ENCODE results near the gene OR52E8.

Gene OR52E8

DNA sequence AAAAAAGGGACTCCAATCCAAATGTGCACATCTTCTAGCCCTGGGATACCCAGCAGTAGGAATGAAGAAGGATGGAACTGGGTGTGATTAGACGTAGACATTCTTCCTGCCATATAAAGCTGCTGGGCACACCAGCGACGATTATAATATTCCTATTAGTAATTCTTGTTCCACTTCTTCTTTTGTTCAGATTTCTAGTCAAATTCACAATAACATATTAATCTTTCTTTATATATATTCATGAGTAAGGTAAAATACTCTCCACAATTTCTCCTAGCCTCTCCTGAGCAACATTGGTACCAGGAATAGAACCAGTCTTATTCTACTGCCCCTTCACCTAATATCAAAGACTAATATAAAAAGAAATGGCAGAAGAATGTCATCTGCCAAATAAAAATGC is at the start of gene OR52E8:
TSS of gene OR52E8 (minus strand) at position 101 of the 400 bp plus-strand sequence. CDS start at position 101, 0 bp downstream.
- no peaks in the 10 kb centered on the region for H3K4me1 ChIP-seq (ENCODE audit: control insufficient read depth in 1 of 2, insufficient read depth in 1 of 2, low read depth in 1 of 2, low read length in 1 of 2)
- H3K36me3 ChIP-seq = no peaks in the 10 kb centered on the region
- H3K4me3 ChIP-seq (ENCODE audit: low read depth in 1 of 2, low read length in 1 of 2) = no peak within 1 kb of the TSS
- no peak for TF ChIP-seq CTCF (IDR thresholded peaks at IDR 0.05)
- no peaks in the 10 kb centered on the region for H3K9me3 ChIP-seq
- no peaks in the 10 kb centered on the region for H3K27me3 ChIP-seq
- H3K27ac ChIP-seq = no peak within 1 kb of the TSS

GRCh38 chr11:5899534-5899933 is 42.0 kb upstream of the OR52E8 start:
- no peak overlapping the region for H3K27ac ChIP-seq
- no peak for TF ChIP-seq CTCF (IDR thresholded peaks at IDR 0.05)
- H3K4me3 ChIP-seq (ENCODE audit: low read depth in 1 of 2, low read length in 1 of 2) = no peak overlapping the region
- no peaks in the 10 kb centered on the region for H3K27me3 ChIP-seq
- H3K9me3 ChIP-seq = no peaks in the 10 kb centered on the region
- H3K36me3 ChIP-seq = no peaks in the 10 kb centered on the region
- H3K4me1 ChIP-seq (ENCODE audit: control insufficient read depth in 1 of 2, insufficient read depth in 1 of 2, low read depth in 1 of 2, low read length in 1 of 2) = no peaks in the 10 kb centered on the region

DNA sequence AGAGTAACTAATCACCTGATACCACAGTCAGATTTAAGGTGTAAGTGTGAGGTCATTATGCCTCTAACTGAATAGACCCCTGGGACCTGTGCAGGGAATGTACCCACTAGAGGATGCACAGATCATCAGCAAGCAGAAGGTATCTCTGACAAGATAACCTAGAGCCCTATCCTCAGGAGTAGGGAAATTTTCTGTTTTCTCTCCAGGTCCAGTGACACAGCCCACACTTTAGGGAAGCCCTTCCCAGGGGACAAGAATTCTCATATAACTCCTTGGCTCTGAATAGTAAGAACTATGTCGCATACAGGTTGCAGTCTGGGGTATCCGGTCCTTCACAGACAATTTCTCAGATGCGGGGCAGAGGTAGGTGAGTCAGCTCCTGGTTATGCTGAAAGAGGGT is 35.4 kb upstream of the OR52E8 start, which contains the start of gene OR52E5:
TSS of gene OR52E5 (plus strand) at position 301 of the 400 bp plus-strand sequence. CDS start 7,569 bp downstream, outside the sequence.
- Histone ChIP-seq H3K27ac (no peak within 1 kb of the TSS), H3K27me3 (no peaks in the 10 kb centered on the region)
- TF ChIP-seq CTCF (IDR thresholded peaks at IDR 0.05) = no peak

DNA sequence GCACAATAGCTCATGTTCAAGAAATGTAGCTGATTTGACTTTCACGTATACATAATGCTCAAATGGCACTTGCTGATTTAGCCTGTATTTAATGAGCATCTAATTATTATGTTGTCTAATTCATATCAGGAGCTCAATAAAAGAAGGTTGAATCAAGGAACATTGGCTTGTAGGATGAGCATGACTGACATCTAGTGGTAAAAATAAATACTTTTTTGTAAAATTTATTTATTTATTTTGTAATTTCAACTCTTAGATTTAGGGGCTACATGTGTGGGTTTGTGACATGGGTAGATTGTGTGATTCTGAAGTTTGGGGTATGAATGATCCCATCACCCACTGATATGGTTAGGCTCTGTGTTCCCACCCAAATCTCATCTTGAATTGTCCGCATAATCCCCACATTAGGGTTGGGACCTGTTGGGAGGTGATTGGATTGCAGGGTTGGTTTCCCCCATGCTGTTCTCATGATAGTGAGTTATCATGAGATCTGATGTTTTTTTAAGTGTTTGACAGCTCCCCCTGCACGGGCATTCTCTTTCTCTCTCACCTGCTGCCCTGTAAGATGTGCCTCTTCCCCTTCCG is 33.8 kb upstream of the OR52E8 start:
- no peaks in the 10 kb centered on the region for H3K36me3 ChIP-seq
- H3K27ac ChIP-seq = no peak overlapping the region
- H3K9me3 ChIP-seq = no peaks in the 10 kb centered on the region
- H3K4me1 ChIP-seq (ENCODE audit: control insufficient read depth in 1 of 2, insufficient read depth in 1 of 2, low read depth in 1 of 2, low read length in 1 of 2) = no peaks in the 10 kb centered on the region
- H3K4me3 ChIP-seq (ENCODE audit: low read depth in 1 of 2, low read length in 1 of 2) = no peak overlapping the region
- H3K27me3 ChIP-seq = no peaks in the 10 kb centered on the region
- TF ChIP-seq CTCF (IDR thresholded peaks at IDR 0.05) = no peak

More for the DNA sequence above, 35.4 kb upstream of the OR52E8 start, which contains the start of gene OR52E5:
- Histone ChIP-seq H3K9me3 (no peaks in the 10 kb centered on the region), H3K36me3 (no peaks in the 10 kb centered on the region), H3K4me1 (ENCODE audit: control insufficient read depth in 1 of 2, insufficient read depth in 1 of 2, low read depth in 1 of 2, low read length in 1 of 2) (no peaks in the 10 kb centered on the region), H3K4me3 (ENCODE audit: low read depth in 1 of 2, low read length in 1 of 2) (no peak within 1 kb of the TSS)

GRCh38 chr11:5887661-5888060 is 30.2 kb upstream of the OR52E8 start:
- no peak overlapping the region for H3K27ac ChIP-seq
- H3K4me1 ChIP-seq (ENCODE audit: control insufficient read depth in 1 of 2, insufficient read depth in 1 of 2, low read depth in 1 of 2, low read length in 1 of 2) = no peaks in the 10 kb centered on the region
- H3K4me3 ChIP-seq (ENCODE audit: low read depth in 1 of 2, low read length in 1 of 2) = no peak overlapping the region
- H3K9me3 ChIP-seq = no peaks in the 10 kb centered on the region
- TF ChIP-seq CTCF (IDR thresholded peaks at IDR 0.05) = no peak
- H3K27me3 ChIP-seq = no peaks in the 10 kb centered on the region
- no peaks in the 10 kb centered on the region for H3K36me3 ChIP-seq
